Uterus (tissue), 4 donors: ENCODE data around the gene ZCCHC7. TPM values are rescaled to one million over a fixed set of nuclear protein-coding genes. Genes with fewer than 3 reads are reported as not detected.

ENCODE experiments used
- DNase-seq, 2 donors: peaks; one replicate each; pipeline ENCODE4 v3.0.0-alpha.2; 2019 to 2020
- H3K27ac ChIP-seq, 2 donors: fragments of 200-600 bp; sonication (generic); 1 replicate in 1 of 2; 2 replicates in 1 of 2; pipeline ENCODE4 v1.5.1; 2016 to 2018
- H3K27me3 ChIP-seq, 2 donors: fragments of 200-600 bp; sonication (generic); one replicate each; pipeline ENCODE4 v1.5.1; 2018 to 2019; ENCODE audit warnings: control low read depth in 1 of 2
- H3K36me3 ChIP-seq, 2 donors: fragments of 200-600 bp; sonication (generic); one replicate each; pipeline ENCODE4 v1.5.1; 2019; ENCODE audit warnings: control low read depth in 1 of 2
- H3K4me1 ChIP-seq, 2 donors: fragments of 200-600 bp; sonication (generic); one replicate each; pipeline ENCODE4 v1.5.1; 2018 to 2019; ENCODE audit warnings: control low read depth in 1 of 2
- H3K4me3 ChIP-seq, 2 donors: fragments of 200-600 bp; sonication (generic); 1 replicate in 1 of 2; 2 replicates in 1 of 2; pipeline ENCODE4 v1.5.1; 2018 to 2019; ENCODE audit warnings: mild to moderate bottlenecking in 1 of 2
- H3K9me3 ChIP-seq, 2 donors: fragments of 200-600 bp; sonication (generic); one replicate each; pipeline ENCODE4 v1.5.1; 2019; ENCODE audit warnings: control low read depth in 1 of 2
- POLR2A ChIP-seq, 2 donors: fragments of 450-650 bp; IDR thresholded peaks; one replicate each; pipeline ENCODE4 v1.6.1; 2016; ENCODE audit warnings: antibody characterized with exemption in 2 of 2, mild to moderate bottlenecking in 1 of 2, moderate library complexity in 1 of 2
- intact Hi-C: fragments of 100-400 bp; cut with DNase I; formaldehyde crosslinking; loops from one replicate; pipeline ENCODE4 v1.15.1; 2023; ENCODE audit warnings: low total_unique reads
- total RNA-seq, 4 donors: library from RNA; depleted of rRNA in 3 of 4; stranded (reverse); fragments of >200 nt in 3 of 4; gene quantifications; one replicate each; pipeline versions ENCODE4 v1.1.0 to v1.2.4, GENCODE V29; 2014 to 2023
- TF ChIP-seq, protein P1 (sequence below), 4 experiments: fragments of 200-600 bp in 2 of 4; fragments of 450-650 bp in 2 of 4; sonication (generic) in 2 of 4; IDR thresholded peaks; one replicate each; pipeline ENCODE4 v1.5.1; 2016 to 2019; ENCODE audit warnings: antibody characterized with exemption in 4 of 4, mild to moderate bottlenecking in 2 of 4, moderate library complexity in 1 of 4
- donor health status: DM: yes; HTN: yes; CAD: no.

Gene ZCCHC7
- total RNA-seq, 4 donors from 2014 or later: 15.6 to 37.4 (median 30.2) TPM

DNA sequence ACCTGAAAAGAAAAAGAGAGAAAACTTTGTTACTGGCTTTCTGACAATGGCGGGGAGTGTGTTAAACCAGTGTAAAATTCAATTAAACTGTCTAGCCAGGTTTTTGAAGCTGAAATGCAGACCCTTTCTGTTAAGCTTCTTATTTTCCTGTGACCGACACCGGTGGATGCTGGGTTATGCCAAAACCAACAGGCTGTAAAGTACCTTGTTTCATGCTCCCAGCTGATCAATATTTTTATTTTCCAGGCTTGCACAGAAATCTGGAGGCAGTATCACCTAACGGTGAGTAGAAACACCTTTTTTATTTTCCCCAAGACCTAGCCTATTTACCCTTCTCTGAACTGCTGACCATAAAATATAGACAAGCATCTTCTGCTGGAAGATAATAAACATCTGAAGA lies 207.2 kb downstream of the ZCCHC7 start:
- intact Hi-C loops: no loop called here
- Histone ChIP-seq H3K4me3 (no peak overlapping the region), H3K36me3 (no peaks in the 10 kb centered on the region), H3K4me1 (no peaks in the 10 kb centered on the region), H3K9me3 (no peaks in the 10 kb centered on the region), H3K27ac (no peak overlapping the region), H3K27me3 (no peaks in the 10 kb centered on the region)
- DNase-seq: no peak
- TF ChIP-seq POLR2A (IDR thresholded peaks at IDR 0.05): no peak
- TF ChIP-seq, protein P1, sequence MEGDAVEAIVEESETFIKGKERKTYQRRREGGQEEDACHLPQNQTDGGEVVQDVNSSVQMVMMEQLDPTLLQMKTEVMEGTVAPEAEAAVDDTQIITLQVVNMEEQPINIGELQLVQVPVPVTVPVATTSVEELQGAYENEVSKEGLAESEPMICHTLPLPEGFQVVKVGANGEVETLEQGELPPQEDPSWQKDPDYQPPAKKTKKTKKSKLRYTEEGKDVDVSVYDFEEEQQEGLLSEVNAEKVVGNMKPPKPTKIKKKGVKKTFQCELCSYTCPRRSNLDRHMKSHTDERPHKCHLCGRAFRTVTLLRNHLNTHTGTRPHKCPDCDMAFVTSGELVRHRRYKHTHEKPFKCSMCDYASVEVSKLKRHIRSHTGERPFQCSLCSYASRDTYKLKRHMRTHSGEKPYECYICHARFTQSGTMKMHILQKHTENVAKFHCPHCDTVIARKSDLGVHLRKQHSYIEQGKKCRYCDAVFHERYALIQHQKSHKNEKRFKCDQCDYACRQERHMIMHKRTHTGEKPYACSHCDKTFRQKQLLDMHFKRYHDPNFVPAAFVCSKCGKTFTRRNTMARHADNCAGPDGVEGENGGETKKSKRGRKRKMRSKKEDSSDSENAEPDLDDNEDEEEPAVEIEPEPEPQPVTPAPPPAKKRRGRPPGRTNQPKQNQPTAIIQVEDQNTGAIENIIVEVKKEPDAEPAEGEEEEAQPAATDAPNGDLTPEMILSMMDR (IDR thresholded peaks at IDR 0.05): no peak

DNA sequence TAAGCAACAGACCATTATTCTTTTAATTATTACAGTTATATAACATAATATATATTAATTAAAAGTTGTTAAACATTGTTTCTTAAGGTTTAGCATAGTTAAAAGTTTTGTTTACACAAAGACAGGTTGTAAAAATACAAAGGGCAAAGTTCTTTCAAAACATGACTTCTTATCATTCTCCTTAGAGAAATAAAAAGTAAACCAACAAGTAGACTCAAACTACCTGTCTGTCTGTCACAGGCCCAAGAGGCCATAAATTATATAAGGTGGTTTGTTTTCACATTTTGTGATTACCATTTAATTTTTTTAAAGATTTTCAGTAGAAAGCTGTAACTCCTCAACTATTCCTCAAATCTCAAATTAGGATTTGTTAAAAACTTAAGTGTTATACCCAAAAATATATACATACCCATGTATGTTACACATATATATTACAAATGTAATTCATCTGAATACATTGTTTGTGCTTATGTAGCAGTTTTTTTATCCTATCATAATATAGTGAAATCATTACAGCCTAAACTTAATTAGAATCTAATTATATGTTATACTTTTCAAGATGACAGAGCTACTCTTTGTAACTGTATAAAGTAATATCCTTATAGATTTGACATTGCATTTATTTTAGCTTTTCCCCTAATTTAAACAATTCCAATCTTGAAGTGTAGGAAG lies 208.3 kb downstream of the ZCCHC7 start:
- TF ChIP-seq, protein P1 (IDR thresholded peaks at IDR 0.05): no peak
- no peaks in the 10 kb centered on the region for H3K27me3 ChIP-seq
- H3K36me3 ChIP-seq: no peaks in the 10 kb centered on the region
- intact Hi-C loops: no loop called here
- no peak overlapping the region for H3K27ac ChIP-seq
- no peaks in the 10 kb centered on the region for H3K4me1 ChIP-seq
- no peak for DNase-seq
- no peak overlapping the region for H3K4me3 ChIP-seq
- no peaks in the 10 kb centered on the region for H3K9me3 ChIP-seq

GRCh38 chr9:37329576-37329975 lies 209.2 kb downstream of the ZCCHC7 start:
- no peak for DNase-seq
- intact Hi-C loops: no loop called here
- no peaks in the 10 kb centered on the region for H3K27me3 ChIP-seq

GRCh38 chr9:37331871-37332270 lies 211.5 kb downstream of the ZCCHC7 start:
- no peak overlapping the region for H3K4me3 ChIP-seq
- no peaks in the 10 kb centered on the region for H3K9me3 ChIP-seq
- no peaks in the 10 kb centered on the region for H3K4me1 ChIP-seq
- TF ChIP-seq, protein P1 (IDR thresholded peaks at IDR 0.05): no peak
- TF ChIP-seq POLR2A (IDR thresholded peaks at IDR 0.05): no peak
- no peaks in the 10 kb centered on the region for H3K36me3 ChIP-seq
- H3K27me3 ChIP-seq: no peaks in the 10 kb centered on the region
- H3K27ac ChIP-seq: no peak overlapping the region
- intact Hi-C loops: no loop called here
- no peak for DNase-seq

More at GRCh38 chr9:37329576-37329975, 209.2 kb downstream of the ZCCHC7 start:
- no peaks in the 10 kb centered on the region for H3K36me3 ChIP-seq
- no peak overlapping the region for H3K27ac ChIP-seq
- no peak overlapping the region for H3K4me3 ChIP-seq
- no peak for TF ChIP-seq POLR2A (IDR thresholded peaks at IDR 0.05)
- TF ChIP-seq, protein P1 (IDR thresholded peaks at IDR 0.05): no peak
- H3K9me3 ChIP-seq: no peaks in the 10 kb centered on the region
- H3K4me1 ChIP-seq: no peaks in the 10 kb centered on the region

DNA sequence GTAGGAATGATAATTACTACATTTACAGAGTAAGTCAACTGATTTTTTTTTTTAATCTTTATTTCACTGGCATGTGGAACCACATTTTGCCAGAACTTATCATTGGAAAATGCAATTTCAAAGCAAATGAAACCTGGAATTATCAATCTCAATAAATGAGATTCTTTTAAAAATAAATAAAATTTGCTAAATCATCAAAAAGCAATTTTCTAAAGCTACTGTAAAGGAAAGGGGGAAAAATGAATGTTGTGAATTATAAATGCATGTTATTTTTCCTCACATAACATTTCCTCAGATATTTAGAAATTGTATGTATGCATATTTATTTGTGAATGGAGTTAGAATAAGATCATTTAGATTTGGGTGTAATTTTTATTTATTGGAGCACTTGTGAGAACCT lies 212.2 kb downstream of the ZCCHC7 start:
- H3K27ac ChIP-seq: no peak overlapping the region
- no peaks in the 10 kb centered on the region for H3K36me3 ChIP-seq
- H3K4me1 ChIP-seq: no peaks in the 10 kb centered on the region
- no peak for DNase-seq
- no peak overlapping the region for H3K4me3 ChIP-seq
- H3K9me3 ChIP-seq: no peaks in the 10 kb centered on the region
- H3K27me3 ChIP-seq: no peaks in the 10 kb centered on the region
- TF ChIP-seq, protein P1 (IDR thresholded peaks at IDR 0.05): no peak
- TF ChIP-seq POLR2A (IDR thresholded peaks at IDR 0.05): no peak
- intact Hi-C loops: no loop called here
